Measurements from ENCODE around the gene UTP14C. TPM values are rescaled to one million over a fixed set of nuclear protein-coding genes. Genes with fewer than 3 reads are reported as not detected.

UTP14C gene
- total RNA-seq, 1 donor from 2014 or later: 11.7 TPM

DNA sequence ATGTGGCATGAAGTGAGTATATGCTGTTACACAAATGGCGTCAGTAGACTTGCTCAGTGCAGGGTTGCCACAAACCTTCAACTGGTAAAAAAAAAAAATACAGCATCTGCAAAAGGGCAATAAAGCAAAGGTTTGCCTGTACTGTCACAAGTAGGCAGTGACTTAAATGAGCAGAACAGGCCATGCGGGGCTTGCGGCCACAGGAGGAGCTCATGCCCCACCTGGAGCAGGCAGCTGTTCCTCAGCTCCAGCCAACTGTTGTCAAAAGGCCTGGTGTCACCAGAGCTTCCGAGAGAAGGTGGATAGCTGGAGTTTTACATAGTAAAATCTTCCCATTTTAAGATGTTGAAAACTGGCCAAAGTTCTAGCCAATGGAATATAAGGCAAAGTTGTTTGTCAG, 20.9 kb upstream of the UTP14C start:
- TF ChIP-seq, protein P1, sequence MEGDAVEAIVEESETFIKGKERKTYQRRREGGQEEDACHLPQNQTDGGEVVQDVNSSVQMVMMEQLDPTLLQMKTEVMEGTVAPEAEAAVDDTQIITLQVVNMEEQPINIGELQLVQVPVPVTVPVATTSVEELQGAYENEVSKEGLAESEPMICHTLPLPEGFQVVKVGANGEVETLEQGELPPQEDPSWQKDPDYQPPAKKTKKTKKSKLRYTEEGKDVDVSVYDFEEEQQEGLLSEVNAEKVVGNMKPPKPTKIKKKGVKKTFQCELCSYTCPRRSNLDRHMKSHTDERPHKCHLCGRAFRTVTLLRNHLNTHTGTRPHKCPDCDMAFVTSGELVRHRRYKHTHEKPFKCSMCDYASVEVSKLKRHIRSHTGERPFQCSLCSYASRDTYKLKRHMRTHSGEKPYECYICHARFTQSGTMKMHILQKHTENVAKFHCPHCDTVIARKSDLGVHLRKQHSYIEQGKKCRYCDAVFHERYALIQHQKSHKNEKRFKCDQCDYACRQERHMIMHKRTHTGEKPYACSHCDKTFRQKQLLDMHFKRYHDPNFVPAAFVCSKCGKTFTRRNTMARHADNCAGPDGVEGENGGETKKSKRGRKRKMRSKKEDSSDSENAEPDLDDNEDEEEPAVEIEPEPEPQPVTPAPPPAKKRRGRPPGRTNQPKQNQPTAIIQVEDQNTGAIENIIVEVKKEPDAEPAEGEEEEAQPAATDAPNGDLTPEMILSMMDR (IDR thresholded peaks at IDR 0.05): no peak

DNA sequence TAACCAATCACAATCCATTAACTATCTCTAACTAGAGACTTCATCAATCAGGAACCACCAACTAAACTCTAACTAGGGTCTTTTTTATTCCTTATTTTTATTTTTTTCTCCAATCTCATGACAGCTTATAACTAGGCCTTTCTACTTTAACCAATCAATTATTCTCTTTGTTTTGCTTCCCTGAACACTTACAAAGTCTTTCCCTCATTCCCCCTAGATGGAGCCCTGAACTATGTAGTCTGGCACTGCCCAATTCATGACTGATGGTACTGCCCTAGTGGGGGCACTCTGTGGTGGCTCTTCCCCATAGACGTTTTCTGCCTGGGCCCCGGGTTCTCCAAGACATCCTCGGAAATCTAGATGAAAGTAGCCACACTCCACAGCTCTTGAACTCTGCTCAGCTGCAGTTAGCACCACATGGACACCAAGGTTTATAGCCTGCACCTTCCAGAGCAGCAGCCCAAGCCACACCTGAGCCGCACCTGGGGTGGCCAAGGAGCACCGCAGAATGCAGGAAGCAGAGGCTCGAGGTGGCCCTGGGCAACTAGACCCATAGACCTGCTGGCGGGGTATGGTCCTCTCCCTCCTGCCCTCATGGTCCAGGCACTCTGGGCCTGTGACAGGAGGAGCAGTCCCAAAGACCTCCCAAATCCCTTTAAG, 19.9 kb upstream of the UTP14C start:
- Mint-ChIP-seq H3K4me1 (no peaks in the 10 kb centered on the region), H3K36me3 (ENCODE audit: low read depth) (no peaks in the 10 kb centered on the region), H3K4me3 (no peak overlapping the region), H3K27ac (no peak overlapping the region), H3K9me3 (no peaks in the 10 kb centered on the region), H3K27me3 (peaks cover 9% of the 10 kb centered on the region)
- TF ChIP-seq, protein P1 (IDR thresholded peaks at IDR 0.05): no peak
- DNase-seq (no peak), ATAC-seq (ENCODE audit: low read depth) (no peak)
- intact Hi-C loops (cut with micrococcal nuclease): loop anchor here (5.0 kb wide), 1 partner anchor 562 kb away; no protein-coding TSS in a partner anchor
- CTCF ChIA-PET: interaction anchor here (1.3 to 1.4 kb wide), 2 partner anchors 123 to 197 kb away, joined by 3 to 4 read pairs; no protein-coding TSS in a partner anchor
- POLR2A ChIA-PET: no interaction called here

More for the DNA sequence above, 20.9 kb upstream of the UTP14C start:
- Mint-ChIP-seq H3K4me1 (no peaks in the 10 kb centered on the region), H3K9me3 (no peaks in the 10 kb centered on the region), H3K4me3 (no peak overlapping the region), H3K27me3 (peaks cover 9% of the 10 kb centered on the region), H3K36me3 (ENCODE audit: low read depth) (no peaks in the 10 kb centered on the region), H3K27ac (no peak overlapping the region)
- DNase-seq (no peak), ATAC-seq (ENCODE audit: low read depth) (no peak)
- ChIA-PET CTCF (interaction anchor here (1.3 to 1.4 kb wide), 2 partner anchors 124 to 198 kb away, joined by 3 to 4 read pairs; no protein-coding TSS in a partner anchor), POLR2A (no interaction called here)
- intact Hi-C loops (cut with micrococcal nuclease): no loop called here

DNA sequence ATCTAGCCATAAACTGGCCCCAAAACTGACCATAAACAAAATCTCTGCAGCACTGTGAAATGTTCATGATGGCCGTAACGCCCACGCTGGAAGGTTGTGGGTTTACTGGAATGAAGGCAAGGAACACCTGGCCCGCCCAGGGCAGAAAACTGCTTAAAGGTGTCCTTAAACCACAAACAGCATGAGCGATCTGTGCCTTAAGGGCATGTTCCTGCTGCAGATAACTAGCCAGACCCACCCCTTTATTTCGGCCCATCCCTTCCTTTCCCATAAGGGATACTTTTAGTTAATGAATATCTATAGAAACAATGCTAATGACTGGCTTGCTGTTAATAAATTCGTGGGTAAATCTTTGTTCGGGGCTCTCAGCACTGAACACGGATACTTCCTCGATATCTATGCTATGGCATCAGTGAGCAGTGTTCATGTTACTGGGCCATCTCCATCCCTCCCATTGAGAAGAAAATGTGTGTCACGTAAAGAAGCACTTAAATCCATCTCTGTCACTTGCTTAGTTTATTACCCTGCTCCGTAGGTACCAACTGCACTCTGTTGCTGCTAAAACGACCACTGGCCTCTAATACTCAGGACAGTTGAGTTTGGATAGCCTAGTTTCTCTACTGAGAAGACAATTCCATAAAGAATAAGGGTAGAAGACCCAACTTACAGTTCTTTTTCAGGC, 18.5 kb upstream of the UTP14C start:
- no peak for DNase-seq
- Mint-ChIP-seq H3K36me3 (ENCODE audit: low read depth) (no peaks in the 10 kb centered on the region), H3K4me1 (peaks cover 4% of the 10 kb centered on the region), H3K27ac (no peak overlapping the region), H3K27me3 (peaks cover 17% of the 10 kb centered on the region), H3K9me3 (no peaks in the 10 kb centered on the region), H3K4me3 (no peak overlapping the region)
- TF ChIP-seq, protein P1 (IDR thresholded peaks at IDR 0.05): no peak
- intact Hi-C loops (cut with micrococcal nuclease): loop anchor here (5.0 kb wide), 1 partner anchor 564 kb away; no protein-coding TSS in a partner anchor
- ChIA-PET POLR2A (no interaction called here), CTCF (no interaction called here)
- ATAC-seq (ENCODE audit: low read depth): no peak

DNA sequence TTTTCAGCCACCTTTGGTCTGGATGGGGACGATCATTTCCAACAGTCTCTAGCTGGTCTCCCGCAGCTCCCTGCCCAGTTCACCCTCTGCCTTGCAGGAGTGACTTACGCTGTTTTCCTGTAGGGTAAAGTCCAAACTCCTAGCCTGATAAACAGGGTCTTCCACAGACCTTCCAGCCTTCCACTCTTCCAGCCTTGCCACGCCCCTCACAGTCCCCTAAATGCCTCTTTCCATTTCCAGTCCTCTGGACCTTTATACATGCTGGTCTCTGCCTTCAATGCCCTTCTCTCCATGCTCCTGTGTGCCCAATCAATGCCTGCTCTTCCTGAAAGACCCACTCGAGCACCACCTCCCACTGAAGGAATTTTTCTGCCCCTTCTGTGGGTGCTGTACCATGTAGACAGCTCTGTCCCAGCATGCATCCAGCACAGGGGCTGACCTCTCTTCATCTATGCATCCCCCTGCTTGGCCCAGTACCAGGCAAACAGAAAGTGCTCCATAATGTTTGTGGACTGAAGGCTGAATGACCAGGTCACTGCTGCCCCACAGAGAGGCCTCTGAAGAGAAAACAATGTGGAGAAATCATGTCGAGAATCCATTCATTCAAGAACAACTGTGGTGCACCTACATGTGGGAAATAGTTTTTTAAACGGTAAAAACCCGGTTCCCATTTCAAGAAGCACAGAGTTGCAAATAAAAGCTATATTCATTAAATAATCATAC, 17.8 kb upstream of the UTP14C start:
- TF ChIP-seq, protein P1 (IDR thresholded peaks at IDR 0.05): no peak
- ChIA-PET POLR2A (no interaction called here), CTCF (no interaction called here)
- no peak for ATAC-seq (ENCODE audit: low read depth)
- Mint-ChIP-seq H3K36me3 (ENCODE audit: low read depth) (no peaks in the 10 kb centered on the region), H3K27me3 (peaks cover 20% of the 10 kb centered on the region), H3K27ac (no peak overlapping the region), H3K4me3 (no peak overlapping the region), H3K9me3 (no peaks in the 10 kb centered on the region), H3K4me1 (peaks cover 7% of the 10 kb centered on the region)
- no peak for DNase-seq
- intact Hi-C loops (cut with micrococcal nuclease): loop anchor here (5.0 kb wide), 1 partner anchor 564 kb away; no protein-coding TSS in a partner anchor

DNA sequence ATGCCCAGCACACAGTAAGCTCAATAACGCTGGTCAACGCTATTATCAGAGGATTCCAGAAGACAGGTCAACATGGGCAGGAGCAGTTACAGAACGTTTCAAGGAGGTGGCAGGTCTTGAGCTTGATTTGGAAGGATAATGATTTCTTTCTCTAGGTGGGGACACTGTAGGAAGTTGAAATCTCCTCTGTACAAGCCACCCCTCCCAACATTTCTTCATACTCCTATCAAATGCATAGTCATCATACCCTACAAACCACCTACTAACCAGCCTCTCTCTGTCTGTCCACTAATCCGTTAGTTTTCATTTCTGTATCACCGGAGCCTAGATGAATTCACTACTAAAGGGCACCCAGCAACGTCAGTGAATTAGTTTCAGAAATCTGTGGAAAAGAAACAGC, 14.5 kb upstream of the UTP14C start:
- TF ChIP-seq, protein P1 (IDR thresholded peaks at IDR 0.05): no peak
- intact Hi-C loops (cut with micrococcal nuclease): loop anchor here (5.0 kb wide), 1 partner anchor 568 kb away; no protein-coding TSS in a partner anchor
- Mint-ChIP-seq H3K36me3 (ENCODE audit: low read depth) (peaks cover 7% of the 10 kb centered on the region), H3K27ac (no peak overlapping the region), H3K27me3 (peaks cover 20% of the 10 kb centered on the region), H3K4me3 (peak overlapping the region; percentile 44), H3K9me3 (no peaks in the 10 kb centered on the region), H3K4me1 (peaks cover 19% of the 10 kb centered on the region)
- no peak for ATAC-seq (ENCODE audit: low read depth)
- POLR2A ChIA-PET: no interaction called here
- no peak for DNase-seq
- CTCF ChIA-PET: no interaction called here
